Lower leg skin (tissue), 3 donors: ENCODE measurements around the gene RUNX2.

Experiments used
- POLR2A ChIP-seq, 2 donors: fragments of 450-650 bp; IDR thresholded peaks; one replicate each; pipeline ENCODE4 v1.6.1; 2016 to 2017; ENCODE audit warnings: antibody characterized with exemption in 2 of 2, mild to moderate bottlenecking in 1 of 2, moderate library complexity in 1 of 2
- TF ChIP-seq, protein P1 (sequence below), 3 donors: fragments of 450-650 bp; IDR thresholded peaks; one replicate each; pipeline ENCODE4 v1.5.1; 2016; ENCODE audit warnings: antibody characterized with exemption in 3 of 3, mild to moderate bottlenecking in 3 of 3, moderate library complexity in 2 of 3

DNA sequence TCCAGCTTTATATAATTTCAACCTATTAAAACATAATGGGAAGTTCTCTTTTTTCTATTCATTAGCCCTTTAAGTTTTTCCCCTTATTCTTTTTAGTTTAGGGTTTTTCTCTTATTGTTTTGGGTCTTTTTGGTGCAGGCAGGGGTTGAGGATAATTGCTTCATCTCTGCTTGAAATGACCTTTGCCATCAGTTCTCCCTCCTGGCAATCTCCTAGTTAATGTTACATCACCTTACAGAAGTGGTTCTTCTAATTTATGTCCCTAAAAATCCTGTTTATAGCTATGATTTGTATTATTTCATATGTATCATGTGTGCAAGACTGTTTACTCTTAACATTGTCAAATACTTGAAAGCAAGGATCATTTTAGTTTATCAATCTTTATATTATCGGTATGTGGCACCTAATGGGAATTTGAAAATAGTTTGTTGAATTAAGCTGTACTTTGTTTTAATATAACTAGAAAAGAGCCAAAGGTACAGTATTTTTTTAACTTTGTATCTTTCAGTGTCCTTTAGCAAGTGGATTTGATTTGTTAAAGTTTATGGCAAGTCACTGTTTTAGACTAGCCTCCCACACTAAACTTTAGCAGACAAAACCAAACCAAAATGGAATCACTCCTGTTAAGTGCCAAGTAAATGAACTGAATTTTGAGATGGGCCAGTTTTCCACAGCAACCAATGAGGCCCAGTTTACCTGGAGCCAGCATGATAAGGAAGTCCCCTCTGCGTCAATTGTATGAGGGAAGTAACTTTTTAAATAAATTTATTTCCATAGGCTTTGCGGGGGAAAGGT lies 26.6 kb upstream of the RUNX2 start:
- TF ChIP-seq, protein P1, sequence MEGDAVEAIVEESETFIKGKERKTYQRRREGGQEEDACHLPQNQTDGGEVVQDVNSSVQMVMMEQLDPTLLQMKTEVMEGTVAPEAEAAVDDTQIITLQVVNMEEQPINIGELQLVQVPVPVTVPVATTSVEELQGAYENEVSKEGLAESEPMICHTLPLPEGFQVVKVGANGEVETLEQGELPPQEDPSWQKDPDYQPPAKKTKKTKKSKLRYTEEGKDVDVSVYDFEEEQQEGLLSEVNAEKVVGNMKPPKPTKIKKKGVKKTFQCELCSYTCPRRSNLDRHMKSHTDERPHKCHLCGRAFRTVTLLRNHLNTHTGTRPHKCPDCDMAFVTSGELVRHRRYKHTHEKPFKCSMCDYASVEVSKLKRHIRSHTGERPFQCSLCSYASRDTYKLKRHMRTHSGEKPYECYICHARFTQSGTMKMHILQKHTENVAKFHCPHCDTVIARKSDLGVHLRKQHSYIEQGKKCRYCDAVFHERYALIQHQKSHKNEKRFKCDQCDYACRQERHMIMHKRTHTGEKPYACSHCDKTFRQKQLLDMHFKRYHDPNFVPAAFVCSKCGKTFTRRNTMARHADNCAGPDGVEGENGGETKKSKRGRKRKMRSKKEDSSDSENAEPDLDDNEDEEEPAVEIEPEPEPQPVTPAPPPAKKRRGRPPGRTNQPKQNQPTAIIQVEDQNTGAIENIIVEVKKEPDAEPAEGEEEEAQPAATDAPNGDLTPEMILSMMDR (IDR thresholded peaks at IDR 0.05), result no peak
- no peak for TF ChIP-seq POLR2A (IDR thresholded peaks at IDR 0.05)
